K562 (cell line): ENCODE measurements around the gene HMCN2. TPM values are rescaled to one million over a fixed set of nuclear protein-coding genes. Genes with fewer than 3 reads are reported as not detected.

ENCODE experiments used
- ATAC-seq: fragments of 200-7000 bp; cut with Tn5 transposase; 3 replicates; pipeline ENCODE4 v1.9.1; 2020; ENCODE audit warnings: moderate library complexity
- BruUV-seq: library from RNA; stranded (reverse); fragments of 400-500 nt; replicated peaks from 2 replicates; lab custom pipeline; 2021; lab: Mats Ljungman, UMichigan
- CTCF ChIA-PET: fragments of 300-600 bp; formaldehyde crosslinking; extraction: SDS; loops from one replicate; lab custom pipeline; 2021; ENCODE audit warnings: low intra/inter-chr PET ratio; lab: Yijun Ruan, JAX
- POLR2A ChIA-PET: fragments of 300-600, 350-650 bp; sonication (Branson Sonifier 250); formaldehyde crosslinking; extraction: SDS; loops from one replicate; lab custom pipeline; 2021; ENCODE audit warnings: antibody characterized with exemption, inconsistent platforms; lab: Yijun Ruan, JAX
- DNase-seq, 4 experiments: peaks; one replicate each; pipeline versions ENCODE4 v3.0.0 to v3.0.0-alpha.2; 2011 to 2018; ENCODE audit warnings: low spot score in 3 of 4, mixed read lengths in 3 of 4; ENCODE audit errors: extremely low read depth in 1 of 4
- FAIRE-seq: peaks from 2 replicates; lab custom pipeline; 2011; peaks lifted over from hg19 to GRCh38; lab: Jason Lieb, UNC
- H2AFZ ChIP-seq: 2 replicates; pipeline ENCODE4 v1.6.0; 2011; ENCODE audit warnings: low read depth, low read length, control low read depth, inconsistent platforms
- H3K27ac ChIP-seq: fragments of 200-600 bp; 3 replicates; pipeline ENCODE4 v1.8.0; 2011; ENCODE audit warnings: low read depth, mild to moderate bottlenecking, control low read depth, inconsistent platforms, low read length, moderate library complexity, mixed read lengths; ENCODE audit errors: extremely low read depth
- H3K27me3 ChIP-seq, 2 experiments: fragments of 300-600 bp in 1 of 2; 2 replicates in 1 of 2; 3 replicates in 1 of 2; pipeline versions ENCODE4 v1.6.0 to v1.8.0; 2011; ENCODE audit warnings: inconsistent platforms in 2 of 2, low read length in 2 of 2, mild to moderate bottlenecking in 1 of 2, mixed read lengths in 1 of 2, moderate library complexity in 1 of 2; ENCODE audit not compliant: control insufficient read depth in 2 of 2, insufficient read depth in 2 of 2
- H3K36me3 ChIP-seq: fragments of 300-600 bp; 3 replicates; pipeline ENCODE4 v1.8.0; 2011; ENCODE audit warnings: mild to moderate bottlenecking, low read length, inconsistent platforms; ENCODE audit not compliant: control insufficient read depth, insufficient read depth
- H3K4me1 ChIP-seq, 2 experiments: fragments of 200-600 bp in 1 of 2; replicated peaks in 1 of 2; 2 replicates in 1 of 2; 3 replicates in 1 of 2; pipeline versions ENCODE4 v1.5.1 to v1.8.0; 2011; ENCODE audit warnings: inconsistent platforms in 2 of 2, low read length in 2 of 2, mild to moderate bottlenecking in 1 of 2, mixed read lengths in 1 of 2, moderate library complexity in 1 of 2; ENCODE audit not compliant: control insufficient read depth in 2 of 2, insufficient read depth in 2 of 2
- H3K4me2 ChIP-seq: 2 replicates; pipeline ENCODE4 v1.6.1; 2011; ENCODE audit warnings: low read length, control low read depth, inconsistent platforms, mixed read lengths; ENCODE audit not compliant: insufficient read depth
- H3K4me3 ChIP-seq: fragments of 200-600 bp; sonication (generic), shearing (Covaris generic); 2 replicates; pipeline ENCODE4 v1.5.1; 2016; ENCODE audit warnings: control low read depth, inconsistent platforms
- H3K79me2 ChIP-seq: fragments of 200-600 bp; 3 replicates; pipeline ENCODE4 v1.8.0; 2011; ENCODE audit warnings: low read length, inconsistent platforms; ENCODE audit not compliant: control insufficient read depth, insufficient read depth
- H3K9ac ChIP-seq, 2 experiments: 2 replicates each; pipeline versions ENCODE4 v1.6.0 to v1.6.1; 2011; ENCODE audit warnings: low read depth in 2 of 2, low read length in 2 of 2, control low read depth in 1 of 2, inconsistent platforms in 1 of 2, mild to moderate bottlenecking in 1 of 2, mixed read lengths in 1 of 2; ENCODE audit not compliant: insufficient read depth in 1 of 2
- H3K9me1 ChIP-seq: one replicate; pipeline ENCODE4 v1.6.0; 2011; ENCODE audit warnings: inconsistent platforms, mild to moderate bottlenecking, low read length, moderate library complexity; ENCODE audit not compliant: control insufficient read depth, insufficient read depth
- H3K9me3 ChIP-seq: replicated peaks from 2 replicates; pipeline ENCODE4 v1.5.1; 2011; ENCODE audit warnings: low read depth, low read length, inconsistent platforms; ENCODE audit not compliant: control insufficient read depth, insufficient read depth
- H4K20me1 ChIP-seq: replicated peaks from 2 replicates; pipeline ENCODE4 v1.6.1; 2011; ENCODE audit warnings: low read length, inconsistent platforms, mixed read lengths; ENCODE audit not compliant: control insufficient read depth, insufficient read depth
- CAMTA2 ChIP-seq: fragments of 250-450 bp; sonication (Bioruptor Pico); conservative IDR thresholded peaks from 2 replicates; pipeline ENCODE4 v1.5.1; 2022
- FOXA1 ChIP-seq: fragments of 450-650 bp; IDR thresholded peaks from 2 replicates; pipeline ENCODE4 v1.6.1; 2016; ENCODE audit warnings: mild to moderate bottlenecking, borderline replicate concordance
- MCM2 ChIP-seq: fragments of 450-650 bp; IDR thresholded peaks from 2 replicates; pipeline ENCODE4 v1.6.1; 2017; ENCODE audit warnings: low read depth, mild to moderate bottlenecking
- NR4A1 ChIP-seq, 2 experiments: fragments of 250-450 bp in 1 of 2; fragments of 450-650 bp in 1 of 2; sonication (Bioruptor Pico) in 1 of 2; IDR thresholded peaks; 2 replicates each; pipeline versions ENCODE4 v1.4.0 to v1.6.1; 2016 to 2020; ENCODE audit warnings: mild to moderate bottlenecking in 2 of 2, missing compliant biosample characterization in 1 of 2, missing genetic modification characterization in 1 of 2, moderate library complexity in 1 of 2
- SIRT6 ChIP-seq: IDR thresholded peaks from one replicate; pipeline ENCODE4 v1.6.1; 2012; ENCODE audit warnings: low read depth, mild to moderate bottlenecking, control low read depth, inconsistent platforms, low read length, moderate library complexity
- ZNF12 ChIP-seq: sonication (generic); formaldehyde crosslinking; IDR thresholded peaks from 2 replicates; pipeline ENCODE4 v1.4.0; 2020; ENCODE audit warnings: mild to moderate bottlenecking, missing genetic modification reagents
- ZNF354B ChIP-seq: fragments of 250-450 bp; sonication (Bioruptor Pico); IDR thresholded peaks from 2 replicates; pipeline ENCODE4 v1.4.0; 2020
- ZNF778 ChIP-seq: fragments of 450-650 bp; formaldehyde crosslinking; IDR thresholded peaks from 2 replicates; pipeline ENCODE4 v1.4.0; 2020; ENCODE audit warnings: mild to moderate bottlenecking, moderate library complexity
- WGBS: fragments of 100-300 bp; shearing (Covaris generic); methylation state at CpG from one replicate; pipeline ENCODE4 v1.1.6; 2016; ENCODE audit warnings: low coverage, mixed read lengths; ENCODE audit not compliant: insufficient coverage; ENCODE audit errors: missing lambda C conversion rate; 5-methylcytosine and 5-hydroxymethylcytosine counted together
- in situ Hi-C: fragments of 300-500 bp; cut with MboI; formaldehyde crosslinking; loops from 4 replicates; pipeline ENCODE4 v1.15.0; 2018; ENCODE audit warnings: inconsistent platforms, mixed read lengths
- intact Hi-C: fragments of 100-400 bp; cut with micrococcal nuclease; formaldehyde crosslinking; loops from 2 replicates; pipeline ENCODE4 v1.14.2; 2022
- polyA plus RNA-seq, 8 experiments: library from polyadenylated mRNA; depleted of rRNA in 4 of 8; stranded (reverse) in 5 of 8; unstranded in 3 of 8; fragments of >200 nt; fragmentation: Nextera tagmentation in 2 of 8; fragmentation: Illumina TruSeq in 1 of 8; extraction: Ambion mirVana in 2 of 8; extraction: Trizol in 1 of 8; gene quantifications; 2 replicates each; pipeline versions ENCODE4 v1.2.1 to v1.2.3, GENCODE V29; 2011 to 2014; ENCODE audit warnings: inconsistent platforms in 1 of 8, missing spikeins in 1 of 8
- total RNA-seq, 7 experiments: library from RNA; depleted of rRNA in 6 of 7; stranded (reverse); fragments of >200 nt in 6 of 7; fragmentation: Illumina TruSeq in 2 of 7; extraction: Trizol in 2 of 7; gene quantifications; 2 replicates each; pipeline versions ENCODE4 v1.2.1 to v1.2.3, GENCODE V29; 2011 to 2021; ENCODE audit warnings: low replicate concordance in 1 of 7

The HMCN2 gene
- total and polyA plus RNA-seq, 9 of the 15 experiments (the other 6 are each of a cell fraction or from before 2014, with no cell fraction given) = 0.01 TPM; not detected in 8

DNA sequence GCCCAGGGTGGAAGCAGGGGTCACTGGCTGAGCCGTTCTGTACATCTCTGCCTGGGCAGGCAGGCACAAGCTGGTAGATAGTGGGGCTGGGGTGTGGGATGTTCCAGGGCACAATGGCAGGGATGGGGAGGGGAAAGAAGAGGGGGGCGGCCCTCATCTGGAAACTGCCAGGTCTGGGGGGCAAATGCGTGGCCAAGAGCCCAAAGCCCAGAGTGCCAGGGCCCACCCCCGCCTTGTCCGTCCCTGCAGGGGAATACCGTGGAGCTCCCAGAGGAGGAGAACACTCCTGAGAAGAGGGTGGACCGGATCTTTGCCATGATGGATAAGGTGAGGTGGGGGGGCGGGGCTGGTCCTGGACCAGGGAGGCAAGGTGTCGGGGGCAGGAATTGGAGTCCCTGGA lies 42.7 kb upstream of the HMCN2 start:
- FAIRE-seq (no peak), ATAC-seq (no peak), DNase-seq (no peak)
- no peak overlapping the region for H3K27ac ChIP-seq
- in situ Hi-C loops = no loop called here
- no peaks in the 10 kb centered on the region for H3K79me2 ChIP-seq
- peaks cover 0 to 8% of the 10 kb centered on the region in 2 experiments; a peak in 1 of 5 replicates for H3K4me1 ChIP-seq
- ChIA-PET POLR2A (interaction anchor here (0.7 kb wide), 1 partner anchor 1987 kb away, joined by 3 read pairs; no protein-coding TSS in a partner anchor), CTCF (no interaction called here)
- no peak for TF ChIP-seq ZNF778
- TF ChIP-seq CAMTA2 (CRISPR knock-in tag) = no peak
- TF ChIP-seq ZNF354B = no peak
- TF ChIP-seq NR4A1 (CRISPR knock-in tag; IDR thresholded peaks at IDR 0.05) = no peak
- TF ChIP-seq NR4A1 (tag; IDR thresholded peaks at IDR 0.05) = no peak
- no peak for TF ChIP-seq MCM2
- no peaks in the 10 kb centered on the region for H3K27me3 ChIP-seq
- H3K4me3 ChIP-seq = no peak overlapping the region
- H4K20me1 ChIP-seq = no peaks in the 10 kb centered on the region; the same call in 1 of the 2 replicates
- H3K9me1 ChIP-seq = peaks cover 3% of the 10 kb centered on the region
- peaks cover 14% of the 10 kb centered on the region; the same call in 2 of the 3 replicates for H3K36me3 ChIP-seq
- whole genome bisulfite sequencing = 86% methylated on average over 4 of the region's 9 CpGs
- H3K9me3 ChIP-seq = 0 out of 2 replicates have a peak, but pooled peaks cover 4% of the 10 kb centered on the region
- H3K9ac ChIP-seq = no peak overlapping the region
- no peak overlapping the region for H2AFZ ChIP-seq
- intact Hi-C loops = no loop called here
- BruUV-seq = no TSS peak
- H3K4me2 ChIP-seq = no peak overlapping the region

DNA sequence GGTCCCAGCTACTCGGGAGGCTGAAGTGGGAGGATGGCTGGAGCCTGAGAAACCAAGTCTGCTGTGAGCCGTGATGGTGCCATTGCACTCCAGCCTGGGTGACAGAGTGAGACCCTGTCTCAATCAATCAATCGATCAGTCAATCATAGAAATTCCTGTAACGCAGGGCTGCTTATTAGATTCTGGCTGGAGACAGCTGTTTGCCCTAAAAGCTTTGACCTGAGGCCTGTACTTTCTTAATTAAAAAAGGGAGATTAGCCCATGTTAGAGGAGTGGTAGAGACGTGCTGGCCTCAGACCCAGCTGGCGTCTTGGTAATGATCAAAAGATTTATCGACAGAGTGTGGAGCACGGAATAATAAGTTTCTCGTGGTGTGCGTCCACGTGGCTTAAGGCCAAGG lies 40.5 kb upstream of the HMCN2 start:
- Histone ChIP-seq H3K4me1 (peaks cover 0 to under 1% of the 10 kb centered on the region in 2 experiments; a peak in 1 of 5 replicates), H3K9ac (no peak overlapping the region), H3K9me1 (peaks cover under 1% of the 10 kb centered on the region), H3K27ac (no peak overlapping the region), H3K27me3 (no peaks in the 10 kb centered on the region), H3K4me3 (no peak overlapping the region), H3K36me3 (peaks cover 15% of the 10 kb centered on the region; the same call in 2 of the 3 replicates), H3K4me2 (no peak overlapping the region), H3K79me2 (no peaks in the 10 kb centered on the region), H3K9me3 (0 out of 2 replicates have a peak, but pooled peaks cover 5% of the 10 kb centered on the region), H2AFZ (no peak overlapping the region), H4K20me1 (no peaks in the 10 kb centered on the region)
- ATAC-seq (no peak), DNase-seq (no peak), FAIRE-seq (no peak)
- TF ChIP-seq ZNF12 (CRISPR knock-in tag) (no peak), SIRT6 (no peak), FOXA1 (no peak)
- intact Hi-C loops (no loop called here), in situ Hi-C loops (no loop called here)
- 88% methylated on average over 11 of the region's 11 CpGs for WGBS
- ChIA-PET CTCF (no interaction called here), POLR2A (interaction anchor here (0.7 to 1.2 kb wide), 2 partner anchors 14 to 20 kb away, joined by 3 read pairs; no protein-coding TSS in a partner anchor)
- no TSS peak for BruUV-seq
